GM12864 (cell line): ENCODE data around the gene C19orf85.

ENCODE experiments used
- DNase-seq: peaks from one replicate; pipeline ENCODE4 v3.0.0-alpha.2; 2011; ENCODE audit warnings: low read depth
- H3K4me3 ChIP-seq: 2 replicates; pipeline ENCODE4 v1.5.1; 2011; ENCODE audit warnings: mild to moderate bottlenecking, low read depth, low read length, control low read depth
- CTCF ChIP-seq: IDR thresholded peaks from 2 replicates; pipeline ENCODE4 v1.5.1; 2011; ENCODE audit warnings: low read depth, mild to moderate bottlenecking, moderate library complexity, low read length, control low read depth, inconsistent platforms; ENCODE audit errors: missing control alignments

Gene C19orf85

DNA sequence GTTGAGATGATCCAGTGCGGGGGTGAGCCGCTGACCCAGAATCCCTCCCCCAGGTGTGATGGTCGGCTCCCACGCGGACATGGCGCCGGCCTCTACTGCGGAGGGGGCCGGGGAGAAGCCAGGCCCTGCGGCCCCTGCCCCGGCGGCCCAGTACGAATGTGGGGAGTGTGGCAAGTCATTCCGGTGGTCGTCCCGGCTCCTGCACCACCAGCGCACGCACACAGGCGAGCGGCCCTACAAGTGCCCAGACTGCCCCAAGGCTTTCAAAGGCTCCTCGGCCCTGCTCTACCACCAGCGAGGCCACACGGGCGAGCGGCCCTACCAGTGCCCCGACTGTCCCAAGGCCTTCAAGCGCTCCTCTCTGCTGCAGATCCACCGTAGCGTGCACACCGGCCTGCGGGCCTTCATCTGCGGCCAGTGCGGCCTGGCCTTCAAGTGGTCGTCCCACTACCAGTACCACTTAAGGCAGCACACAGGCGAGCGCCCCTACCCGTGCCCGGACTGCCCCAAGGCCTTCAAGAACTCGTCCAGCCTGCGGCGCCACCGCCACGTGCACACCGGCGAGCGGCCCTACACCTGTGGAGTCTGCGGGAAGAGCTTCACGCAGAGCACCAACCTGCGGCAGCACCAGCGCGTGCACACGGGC is 16.7 kb upstream of the C19orf85 start:
- DNase-seq, result no peak
- H3K4me3 ChIP-seq, result no peak overlapping the region
- no peak for TF ChIP-seq CTCF

DNA sequence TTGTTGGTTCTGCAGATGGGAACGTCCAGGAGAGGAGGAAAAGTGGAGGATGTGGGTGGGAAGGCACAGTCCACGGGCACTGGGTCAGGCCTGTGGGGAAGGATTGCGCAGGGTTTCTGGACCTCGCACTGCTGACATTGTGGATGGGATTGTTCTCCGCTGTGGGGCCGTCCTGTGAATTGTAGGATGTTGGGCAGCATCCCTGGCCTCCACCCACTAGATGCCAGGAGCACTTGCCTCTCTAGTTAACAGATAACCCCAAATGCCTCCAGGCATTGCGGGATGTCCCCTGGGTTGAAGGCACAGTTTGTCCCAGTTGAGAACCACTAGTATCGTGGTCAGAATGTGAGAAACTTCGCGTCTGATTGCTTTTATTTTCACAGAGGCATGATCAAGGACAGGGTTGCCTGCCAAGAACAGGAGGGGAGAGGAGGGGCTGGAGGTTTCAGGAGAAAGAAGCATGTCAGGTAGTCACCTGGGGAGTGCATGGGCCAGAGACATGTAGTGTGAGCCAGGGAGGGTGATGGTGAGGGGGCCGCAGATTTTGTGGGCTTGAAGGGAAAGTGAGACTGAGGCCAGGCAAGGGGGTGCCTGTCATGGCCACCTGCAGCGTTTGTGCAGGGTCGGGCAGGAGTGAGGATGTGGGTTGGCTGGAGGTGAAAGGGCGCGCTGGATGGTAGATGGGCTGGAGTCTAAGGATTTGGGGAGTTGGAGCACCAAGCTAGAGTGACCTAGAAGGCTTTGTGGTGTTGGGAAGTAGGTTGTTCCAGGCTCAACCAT is 15.1 kb upstream of the C19orf85 start:
- no peak for TF ChIP-seq CTCF
- DNase-seq, result no peak

DNA sequence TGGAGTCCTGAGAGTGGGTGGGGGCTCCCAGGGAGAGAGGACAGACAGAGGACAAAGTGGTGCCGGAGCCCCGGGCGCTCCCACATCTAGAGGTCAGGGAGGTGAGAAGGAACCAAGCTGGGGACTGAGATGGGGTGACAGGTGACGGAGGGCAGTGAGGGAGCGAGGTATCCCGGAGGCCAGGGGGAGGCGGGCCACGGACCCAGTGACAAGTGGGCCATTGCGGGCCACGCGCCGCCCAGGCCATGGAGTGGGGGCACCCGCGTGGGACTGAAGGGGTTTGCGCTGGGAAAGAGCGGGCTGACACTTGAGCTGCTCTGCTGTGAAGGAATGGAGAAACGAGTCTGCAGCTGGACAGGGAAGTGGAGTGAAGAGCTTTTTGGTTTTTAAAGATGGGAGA is 14.5 kb upstream of the C19orf85 start:
- H3K4me3 ChIP-seq, result no peak overlapping the region
- DNase-seq, result no peak
- TF ChIP-seq CTCF, result no peak

More for the DNA sequence above, 15.1 kb upstream of the C19orf85 start:
- no peak overlapping the region for H3K4me3 ChIP-seq

GRCh38 chr19:55478364-55478763 is 13.8 kb upstream of the C19orf85 start:
- TF ChIP-seq CTCF, result no peak
- DNase-seq, result no peak
- no peak overlapping the region for H3K4me3 ChIP-seq

GRCh38 chr19:55477905-55478304 is 13.4 kb upstream of the C19orf85 start:
- no peak for DNase-seq
- no peak for TF ChIP-seq CTCF
- peak overlapping the region; percentile 78; the same call in 1 of the 2 replicates for H3K4me3 ChIP-seq

DNA sequence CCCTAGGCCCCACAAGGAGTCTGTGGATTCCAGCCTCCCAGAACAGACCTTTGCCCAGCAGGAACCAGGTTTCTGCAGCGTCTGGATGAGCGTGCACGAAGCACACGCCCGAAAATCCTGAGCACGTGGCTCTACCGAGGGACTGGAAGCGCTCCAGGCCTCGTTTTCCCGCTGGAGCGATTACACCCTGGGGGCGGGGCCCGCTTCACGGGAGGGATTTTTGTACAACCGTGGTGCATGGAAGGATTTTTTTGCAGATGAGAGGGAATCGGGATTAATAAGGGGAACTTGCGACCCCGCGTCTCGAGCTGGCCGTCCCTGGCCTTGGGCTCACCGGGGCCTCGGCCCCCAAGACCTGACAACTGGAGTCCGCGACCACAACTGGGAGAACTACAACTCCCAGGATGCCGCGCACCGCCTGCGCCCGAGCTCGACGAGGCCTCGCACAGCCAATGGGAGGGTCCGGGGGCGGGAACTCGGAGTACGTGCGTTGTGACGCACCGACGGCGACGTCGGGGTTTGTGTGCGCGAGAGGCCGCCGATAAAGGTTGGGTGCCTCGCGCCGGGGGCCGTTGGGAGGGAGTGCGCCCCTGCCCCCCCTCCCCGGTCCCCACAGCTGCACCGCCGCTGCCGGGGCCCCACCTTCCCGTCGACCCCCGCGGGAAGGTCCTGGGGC is 11.7 kb upstream of the C19orf85 start, which contains the start of gene ZNF628:
ZNF628 (plus strand) TSS at position 518 of the 676 bp plus-strand sequence. CDS start 3,294 bp downstream, outside the sequence.
- peak; percentile 93 for DNase-seq
- no peak for TF ChIP-seq CTCF
- peak within 1 kb of the TSS; percentile 78 for H3K4me3 ChIP-seq
